HEK293 (cell line): ENCODE results near the gene SSH3.

Experiments
- GLI4 ChIP-seq: fragments of 450-650 bp; formaldehyde crosslinking; IDR thresholded peaks from 2 replicates; pipeline ENCODE4 v1.5.1; 2016; ENCODE audit warnings: missing biosample characterization, missing genetic modification characterization
- TF ChIP-seq, protein P1 (sequence below): fragments of 450-650 bp; formaldehyde crosslinking; IDR thresholded peaks from 2 replicates; pipeline ENCODE4 v1.5.1; 2016; ENCODE audit warnings: missing biosample characterization, missing genetic modification characterization

GRCh38 chr11:67267188-67268080 lies 35.9 kb upstream of the SSH3 start:
- TF ChIP-seq GLI4: no peak
- TF ChIP-seq, protein P1, sequence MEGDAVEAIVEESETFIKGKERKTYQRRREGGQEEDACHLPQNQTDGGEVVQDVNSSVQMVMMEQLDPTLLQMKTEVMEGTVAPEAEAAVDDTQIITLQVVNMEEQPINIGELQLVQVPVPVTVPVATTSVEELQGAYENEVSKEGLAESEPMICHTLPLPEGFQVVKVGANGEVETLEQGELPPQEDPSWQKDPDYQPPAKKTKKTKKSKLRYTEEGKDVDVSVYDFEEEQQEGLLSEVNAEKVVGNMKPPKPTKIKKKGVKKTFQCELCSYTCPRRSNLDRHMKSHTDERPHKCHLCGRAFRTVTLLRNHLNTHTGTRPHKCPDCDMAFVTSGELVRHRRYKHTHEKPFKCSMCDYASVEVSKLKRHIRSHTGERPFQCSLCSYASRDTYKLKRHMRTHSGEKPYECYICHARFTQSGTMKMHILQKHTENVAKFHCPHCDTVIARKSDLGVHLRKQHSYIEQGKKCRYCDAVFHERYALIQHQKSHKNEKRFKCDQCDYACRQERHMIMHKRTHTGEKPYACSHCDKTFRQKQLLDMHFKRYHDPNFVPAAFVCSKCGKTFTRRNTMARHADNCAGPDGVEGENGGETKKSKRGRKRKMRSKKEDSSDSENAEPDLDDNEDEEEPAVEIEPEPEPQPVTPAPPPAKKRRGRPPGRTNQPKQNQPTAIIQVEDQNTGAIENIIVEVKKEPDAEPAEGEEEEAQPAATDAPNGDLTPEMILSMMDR (tag by site-specific recombination): no peak; the same call in 1 of the 2 replicates
